ENCODE data around the gene PIRT.

PIRT gene

DNA sequence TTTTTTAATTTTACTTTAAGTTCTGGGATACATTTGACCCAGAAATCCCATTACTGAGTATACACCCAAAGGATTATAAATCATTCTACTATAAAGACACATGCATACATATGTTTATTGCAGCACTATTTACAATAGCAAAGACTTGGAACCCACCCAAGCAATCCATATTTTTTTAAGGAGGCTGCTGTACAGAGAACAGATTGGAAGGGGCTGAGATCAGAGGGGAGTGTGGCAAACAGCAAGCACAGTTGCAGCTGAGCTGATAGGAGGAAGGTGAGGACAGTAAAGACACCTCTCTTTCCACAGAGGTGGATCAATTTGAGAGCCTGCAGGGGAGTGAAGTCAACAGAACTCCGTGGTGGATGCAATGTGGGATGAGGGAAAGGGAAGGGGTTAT is 23.8 kb downstream of the PIRT start:
- no peak overlapping the region for H3K27ac ChIP-seq (replicated peaks; ENCODE audit: low read length)
- DNase-seq (ENCODE audit: low spot score) = no peak
- no peak overlapping the region for H2BK15ac ChIP-seq (ENCODE audit: low read length)
- no peaks in the 10 kb centered on the region for H3K9me3 ChIP-seq (replicated peaks in 1 of 2; ENCODE audit: control insufficient read depth in 2 of 2, insufficient read depth in 1 of 2, low read depth in 1 of 2, low read length in 2 of 2)
- no peak overlapping the region for H2BK120ac ChIP-seq (ENCODE audit: low read depth, low read length)
- no peaks in the 10 kb centered on the region for H3K79me1 ChIP-seq (ENCODE audit: low read depth, low read length)
- no peak overlapping the region for H3K23ac ChIP-seq (ENCODE audit: low read depth, low read length, poor library complexity)
- H2BK12ac ChIP-seq (ENCODE audit: low read length) = no peak overlapping the region
- H3K36me3 ChIP-seq (replicated peaks in 1 of 2; ENCODE audit: control insufficient read depth in 2 of 2, insufficient read depth in 2 of 2, low read length in 2 of 2) = no peaks in the 10 kb centered on the region
- no peak overlapping the region for H2BK5ac ChIP-seq (ENCODE audit: low read length)
- H2AFZ ChIP-seq (ENCODE audit: low read length) = no peak overlapping the region
- H4K91ac ChIP-seq (ENCODE audit: low read depth, low read length, poor library complexity) = no peak overlapping the region
- no peak overlapping the region for H3K4ac ChIP-seq (ENCODE audit: low read length)
- no peaks in the 10 kb centered on the region for H3K27me3 ChIP-seq (ENCODE audit: control insufficient read depth in 3 of 3, insufficient read depth in 3 of 3, low read depth in 1 of 3, low read length in 3 of 3)
- no peak overlapping the region for H3K14ac ChIP-seq (ENCODE audit: low read length)
- no peak overlapping the region for H2AK5ac ChIP-seq (ENCODE audit: low read depth, low read length)
- H3K9ac ChIP-seq (ENCODE audit: low read depth, low read length, poor library complexity) = no peak overlapping the region
- no peak overlapping the region for H3K18ac ChIP-seq (ENCODE audit: low read length)
- no peak overlapping the region for H4K8ac ChIP-seq (ENCODE audit: low read depth, low read length)
- H3K4me2 ChIP-seq (ENCODE audit: insufficient read depth, low read length, poor library complexity, severe bottlenecking) = no peak overlapping the region
- H3K4me1 ChIP-seq (ENCODE audit: control insufficient read depth in 2 of 2, insufficient read depth in 1 of 2, low read depth in 1 of 2, low read length in 2 of 2) = no peaks in the 10 kb centered on the region
- H3K4me3 ChIP-seq (ENCODE audit: low read length in 2 of 2) = no peak overlapping the region
- WGBS, 2 donors (ENCODE audit: extremely low coverage in 2 of 2, insufficient read length in 2 of 2, insufficient replicate concordance in 1 of 2) = no CpG with 5 or more reads among the region's 1 CpG

DNA sequence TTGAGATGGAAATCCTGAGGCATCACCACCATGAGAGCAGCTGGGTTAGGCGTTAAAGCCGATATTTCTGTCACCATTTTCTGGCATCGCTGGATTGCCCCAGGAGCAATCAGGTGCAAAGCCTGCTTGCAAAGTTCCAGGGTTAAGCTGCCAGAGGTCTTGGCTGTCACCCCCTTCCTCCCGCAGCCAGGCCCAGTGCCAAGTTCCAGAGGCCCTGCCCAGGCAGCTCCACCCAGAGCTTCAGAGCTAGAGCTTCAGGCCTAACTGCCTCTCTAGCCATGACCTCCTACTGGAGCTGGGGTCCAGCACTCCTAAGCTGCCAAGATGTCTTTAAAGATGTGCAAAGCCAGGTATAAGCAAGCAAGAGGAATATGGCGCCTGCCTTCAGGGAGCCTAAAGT is 25.2 kb downstream of the PIRT start:
- H4K91ac ChIP-seq (ENCODE audit: low read depth, low read length, poor library complexity) = no peak overlapping the region
- no peak overlapping the region for H3K4ac ChIP-seq (ENCODE audit: low read length)
- no peak overlapping the region for H2BK120ac ChIP-seq (ENCODE audit: low read depth, low read length)
- no peaks in the 10 kb centered on the region for H3K36me3 ChIP-seq (replicated peaks in 1 of 2; ENCODE audit: control insufficient read depth in 2 of 2, insufficient read depth in 2 of 2, low read length in 2 of 2)
- H3K79me1 ChIP-seq (ENCODE audit: low read depth, low read length) = no peaks in the 10 kb centered on the region
- no CpG with 5 or more reads among the region's 5 CpGs for WGBS, 2 donors (ENCODE audit: extremely low coverage in 2 of 2, insufficient read length in 2 of 2, insufficient replicate concordance in 1 of 2)
- H3K27me3 ChIP-seq (ENCODE audit: control insufficient read depth in 3 of 3, insufficient read depth in 3 of 3, low read depth in 1 of 3, low read length in 3 of 3) = no peaks in the 10 kb centered on the region
- no peaks in the 10 kb centered on the region for H3K9me3 ChIP-seq (replicated peaks in 1 of 2; ENCODE audit: control insufficient read depth in 2 of 2, insufficient read depth in 1 of 2, low read depth in 1 of 2, low read length in 2 of 2)
- no peak overlapping the region for H2BK15ac ChIP-seq (ENCODE audit: low read length)
- H3K14ac ChIP-seq (ENCODE audit: low read length) = no peak overlapping the region
- no peak overlapping the region for H2BK12ac ChIP-seq (ENCODE audit: low read length)
- H3K18ac ChIP-seq (ENCODE audit: low read length) = no peak overlapping the region
- DNase-seq (ENCODE audit: low spot score) = no peak
- no peaks in the 10 kb centered on the region for H3K4me1 ChIP-seq (ENCODE audit: control insufficient read depth in 2 of 2, insufficient read depth in 1 of 2, low read depth in 1 of 2, low read length in 2 of 2)
- H3K4me3 ChIP-seq (ENCODE audit: low read length in 2 of 2) = no peak overlapping the region
- H2BK5ac ChIP-seq (ENCODE audit: low read length) = no peak overlapping the region
- H3K27ac ChIP-seq (replicated peaks; ENCODE audit: low read length) = no peak overlapping the region
- H4K8ac ChIP-seq (ENCODE audit: low read depth, low read length) = no peak overlapping the region
- H2AFZ ChIP-seq (ENCODE audit: low read length) = no peak overlapping the region
- H2AK5ac ChIP-seq (ENCODE audit: low read depth, low read length) = no peak overlapping the region
- no peak overlapping the region for H3K23ac ChIP-seq (ENCODE audit: low read depth, low read length, poor library complexity)
- H3K4me2 ChIP-seq (ENCODE audit: insufficient read depth, low read length, poor library complexity, severe bottlenecking) = no peak overlapping the region
- no peak overlapping the region for H3K9ac ChIP-seq (ENCODE audit: low read depth, low read length, poor library complexity)

- Histone ChIP-seq H3K14ac (ENCODE audit: low read length) (no peak overlapping the region), H3K4me2 (ENCODE audit: insufficient read depth, low read length, poor library complexity, severe bottlenecking) (no peak overlapping the region), H3K36me3 (replicated peaks in 1 of 2; ENCODE audit: control insufficient read depth in 2 of 2, insufficient read depth in 2 of 2, low read length in 2 of 2) (no peaks in the 10 kb centered on the region), H3K27ac (replicated peaks; ENCODE audit: low read length) (no peak overlapping the region), H3K18ac (ENCODE audit: low read length) (no peak overlapping the region), H4K8ac (ENCODE audit: low read depth, low read length) (no peak overlapping the region), H2BK5ac (ENCODE audit: low read length) (no peak overlapping the region), H3K23ac (ENCODE audit: low read depth, low read length, poor library complexity) (no peak overlapping the region), H4K91ac (ENCODE audit: low read depth, low read length, poor library complexity) (no peak overlapping the region), H3K4ac (ENCODE audit: low read length) (no peak overlapping the region), H2AK5ac (ENCODE audit: low read depth, low read length) (no peak overlapping the region), H2AFZ (ENCODE audit: low read length) (no peak overlapping the region), H2BK15ac (ENCODE audit: low read length) (no peak overlapping the region), H2BK120ac (ENCODE audit: low read depth, low read length) (no peak overlapping the region), H3K79me1 (ENCODE audit: low read depth, low read length) (no peaks in the 10 kb centered on the region), H3K4me1 (ENCODE audit: control insufficient read depth in 2 of 2, insufficient read depth in 1 of 2, low read depth in 1 of 2, low read length in 2 of 2) (no peaks in the 10 kb centered on the region), H3K9ac (ENCODE audit: low read depth, low read length, poor library complexity) (no peak overlapping the region), H2BK12ac (ENCODE audit: low read length) (no peak overlapping the region), H3K9me3 (replicated peaks in 1 of 2; ENCODE audit: control insufficient read depth in 2 of 2, insufficient read depth in 1 of 2, low read depth in 1 of 2, low read length in 2 of 2) (no peaks in the 10 kb centered on the region), H3K27me3 (ENCODE audit: control insufficient read depth in 3 of 3, insufficient read depth in 3 of 3, low read depth in 1 of 3, low read length in 3 of 3) (no peaks in the 10 kb centered on the region), H3K4me3 (ENCODE audit: low read length in 2 of 2) (no peak overlapping the region)
- DNase-seq (ENCODE audit: low spot score) = no peak
- no CpG with 5 or more reads among the region's 4 CpGs for WGBS, 2 donors (ENCODE audit: extremely low coverage in 2 of 2, insufficient read length in 2 of 2, insufficient replicate concordance in 1 of 2)
Observed at GRCh38 chr17:10809605-10810004, 28.3 kb downstream of the PIRT start.

DNA sequence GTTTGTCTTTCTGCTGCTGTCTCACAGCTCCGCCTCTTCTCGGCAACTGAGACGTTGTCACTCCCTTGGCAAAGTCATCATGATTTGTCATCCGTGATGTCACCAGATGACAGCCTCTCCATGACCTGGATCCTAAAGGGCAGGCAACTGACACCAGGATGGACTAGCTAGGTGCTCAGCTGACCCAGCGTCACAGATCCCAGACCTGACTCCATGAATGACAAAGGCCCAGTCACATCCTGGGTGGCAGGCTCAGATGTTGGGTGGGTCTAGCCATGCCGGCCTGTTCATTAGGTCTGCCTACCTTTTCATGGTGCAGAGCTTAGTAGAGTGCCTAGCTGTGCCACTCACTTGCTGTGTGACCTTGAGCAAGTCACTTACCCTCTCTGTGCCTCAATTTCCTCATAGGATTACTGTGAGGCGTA is 30.2 kb downstream of the PIRT start:
- no peak overlapping the region for H4K8ac ChIP-seq (ENCODE audit: low read depth, low read length)
- H2BK12ac ChIP-seq (ENCODE audit: low read length) = no peak overlapping the region
- H2AK5ac ChIP-seq (ENCODE audit: low read depth, low read length) = no peak overlapping the region
- H3K18ac ChIP-seq (ENCODE audit: low read length) = no peak overlapping the region
- no peak overlapping the region for H3K4me3 ChIP-seq (ENCODE audit: low read length in 2 of 2)
- H3K9me3 ChIP-seq (replicated peaks in 1 of 2; ENCODE audit: control insufficient read depth in 2 of 2, insufficient read depth in 1 of 2, low read depth in 1 of 2, low read length in 2 of 2) = no peaks in the 10 kb centered on the region
- H2AFZ ChIP-seq (ENCODE audit: low read length) = no peak overlapping the region
- no peak overlapping the region for H2BK5ac ChIP-seq (ENCODE audit: low read length)
- no peak overlapping the region for H3K23ac ChIP-seq (ENCODE audit: low read depth, low read length, poor library complexity)
- H3K4me2 ChIP-seq (ENCODE audit: insufficient read depth, low read length, poor library complexity, severe bottlenecking) = no peak overlapping the region
- no peak for DNase-seq (ENCODE audit: low spot score)
- H3K9ac ChIP-seq (ENCODE audit: low read depth, low read length, poor library complexity) = no peak overlapping the region
- H3K4ac ChIP-seq (ENCODE audit: low read length) = no peak overlapping the region
- WGBS, 2 donors (ENCODE audit: extremely low coverage in 2 of 2, insufficient read length in 2 of 2, insufficient replicate concordance in 1 of 2) = no CpG with 5 or more reads among the region's 7 CpGs
- H3K4me1 ChIP-seq (ENCODE audit: control insufficient read depth in 2 of 2, insufficient read depth in 1 of 2, low read depth in 1 of 2, low read length in 2 of 2) = peaks cover 0 to 3% of the 10 kb centered on the region in 2 donors
- no peak overlapping the region for H2BK15ac ChIP-seq (ENCODE audit: low read length)
- H3K27ac ChIP-seq (replicated peaks; ENCODE audit: low read length) = no peak overlapping the region
- no peak overlapping the region for H4K91ac ChIP-seq (ENCODE audit: low read depth, low read length, poor library complexity)
- H3K79me1 ChIP-seq (ENCODE audit: low read depth, low read length) = no peaks in the 10 kb centered on the region
- H3K14ac ChIP-seq (ENCODE audit: low read length) = no peak overlapping the region
- no peaks in the 10 kb centered on the region for H3K36me3 ChIP-seq (replicated peaks in 1 of 2; ENCODE audit: control insufficient read depth in 2 of 2, insufficient read depth in 2 of 2, low read length in 2 of 2)
- H3K27me3 ChIP-seq (ENCODE audit: control insufficient read depth in 3 of 3, insufficient read depth in 3 of 3, low read depth in 1 of 3, low read length in 3 of 3) = no peaks in the 10 kb centered on the region
- no peak overlapping the region for H2BK120ac ChIP-seq (ENCODE audit: low read depth, low read length)
